HepG2 (cell line): Measurements from ENCODE around the gene TMEM267. TPM values are rescaled to one million over a fixed set of nuclear protein-coding genes. Genes with fewer than 3 reads are reported as not detected.
A peak's percentile ranks its signal among the peaks of the same experiment; 100 is the strongest.

Source experiments
- AGO1 ChIP-seq: fragments of 200-400 bp; formaldehyde crosslinking; IDR thresholded peaks from 2 replicates; pipeline ENCODE4 v1.6.1; 2017; ENCODE audit warnings: mild to moderate bottlenecking, low read depth, low read length, moderate library complexity; ENCODE audit not compliant: poor library complexity, severe bottlenecking
- ATF7-NPFF ChIP-seq: sonication (generic); formaldehyde crosslinking; IDR thresholded peaks from 2 replicates; pipeline ENCODE4 v1.8.1; 2023; ENCODE audit warnings: mild to moderate bottlenecking, low read depth, missing genetic modification reagents, moderate library complexity
- ELF1 ChIP-seq: sonication (generic); formaldehyde crosslinking; IDR thresholded peaks from 2 replicates; pipeline ENCODE4 v1.4.0; 2020; ENCODE audit warnings: missing genetic modification reagents
- HNF1A ChIP-seq, 2 experiments: sonication (generic) in 1 of 2; formaldehyde crosslinking in 1 of 2; IDR thresholded peaks; 2 replicates each; pipeline versions ENCODE4 v1.4.0 to v1.6.1; 2016 to 2020; ENCODE audit warnings: borderline replicate concordance in 1 of 2, low read depth in 1 of 2, mild to moderate bottlenecking in 1 of 2, missing genetic modification reagents in 1 of 2
- IKZF5 ChIP-seq: IDR thresholded peaks from 2 replicates; pipeline ENCODE4 v1.6.1; 2018; ENCODE audit warnings: missing genetic modification reagents, mild to moderate bottlenecking, missing compliant biosample characterization
- KDM5B ChIP-seq: sonication (generic); formaldehyde crosslinking; IDR thresholded peaks from 2 replicates; pipeline ENCODE4 v1.4.0; 2020; ENCODE audit warnings: missing genetic modification reagents, mild to moderate bottlenecking, borderline replicate concordance
- PRMT3 ChIP-seq: sonication (generic); formaldehyde crosslinking; IDR thresholded peaks from 2 replicates; pipeline ENCODE4 v1.8.1; 2022; ENCODE audit warnings: low read depth, mild to moderate bottlenecking, moderate library complexity, missing genetic modification reagents, borderline replicate concordance
- SRF ChIP-seq: IDR thresholded peaks from 2 replicates; pipeline ENCODE4 v1.6.1; 2011; ENCODE audit warnings: mild to moderate bottlenecking, low read depth, low read length, moderate library complexity
- TCF7L2 ChIP-seq: IDR thresholded peaks from 2 replicates; pipeline ENCODE4 v1.6.1; 2011; ENCODE audit warnings: mild to moderate bottlenecking, low read depth, low read length, moderate library complexity
- TFDP1 ChIP-seq: IDR thresholded peaks from 2 replicates; pipeline ENCODE4 v1.6.1; 2016; ENCODE audit warnings: missing compliant biosample characterization, missing genetic modification reagents, borderline replicate concordance
- ZBTB46 ChIP-seq: sonication (generic); formaldehyde crosslinking; IDR thresholded peaks from 2 replicates; pipeline ENCODE4 v1.4.0; 2020; ENCODE audit warnings: mild to moderate bottlenecking, missing genetic modification reagents, borderline replicate concordance
- ZNF280D ChIP-seq: sonication (generic); formaldehyde crosslinking; IDR thresholded peaks from 2 replicates; pipeline ENCODE4 v1.5.1; 2020; ENCODE audit warnings: mild to moderate bottlenecking, missing genetic modification reagents
- ZNF691 ChIP-seq: sonication (generic); formaldehyde crosslinking; IDR thresholded peaks from 2 replicates; pipeline ENCODE4 v1.4.0; 2020; ENCODE audit warnings: missing genetic modification reagents, low read depth, mild to moderate bottlenecking, borderline replicate concordance
- ZSCAN29 ChIP-seq: sonication (generic); formaldehyde crosslinking; conservative IDR thresholded peaks from 2 replicates; pipeline ENCODE4 v1.4.0; 2020; ENCODE audit warnings: mild to moderate bottlenecking, missing genetic modification reagents
- polyA plus RNA-seq, 8 experiments: library from polyadenylated mRNA; depleted of rRNA in 3 of 8; stranded (reverse) in 7 of 8; unstranded in 1 of 8; fragments of >200 nt; fragmentation: Illumina TruSeq in 4 of 8; extraction: Trizol in 4 of 8; gene quantifications; 2 replicates each; pipeline versions ENCODE4 v1.2.1 to v1.2.3, GENCODE V29; 2011 to 2016; ENCODE audit warnings: low read depth in 4 of 8, missing spikeins in 1 of 8, mixed read lengths in 1 of 8; ENCODE audit not compliant: insufficient read depth in 1 of 8
- total RNA-seq, 5 experiments: library from RNA; depleted of rRNA; stranded (reverse); fragments of >200 nt; fragmentation: Illumina TruSeq; extraction: Trizol; gene quantifications; 2 replicates each; pipeline ENCODE4 v1.2.3, GENCODE V29; 2016; ENCODE audit warnings: low read depth in 1 of 5

The TMEM267 gene
- total and polyA plus RNA-seq, 2 of the 13 experiments (the other 11 are each of a cell fraction or from before 2014, with no cell fraction given): 8.9 to 12.6 TPM

GRCh38 chr5:43484106-43484849 lies 613 bp upstream of the TMEM267 start (continued):
- no peak for TF ChIP-seq ZNF691
- TF ChIP-seq KDM5B: 0 out of 2 replicates have a peak, but pooled peaks have one; percentile 22
- TF ChIP-seq ELF1: peak; percentile 73
- TF ChIP-seq ATF7-NPFF (CRISPR knock-in tag): no peak
- no peak for TF ChIP-seq TFDP1 (CRISPR knock-in tag)
- no peak for TF ChIP-seq ZSCAN29 (CRISPR knock-in tag)
- TF ChIP-seq AGO1: no peak
- no peak for TF ChIP-seq TCF7L2
- peak; percentile 63; the same call in 1 of the 2 replicates for TF ChIP-seq IKZF5 (CRISPR knock-in tag)
- no peak for TF ChIP-seq HNF1A (IDR thresholded peaks at IDR 0.05; ENCODE audit: low read depth)
- TF ChIP-seq HNF1A (CRISPR knock-in tag; IDR thresholded peaks at IDR 0.05; ENCODE audit: borderline replicate concordance): peak; percentile 11; the same call in 1 of the 2 replicates
- no peak for TF ChIP-seq PRMT3
- TF ChIP-seq ZNF280D (CRISPR knock-in tag): no peak; the same call in 1 of the 2 replicates
- no peak for TF ChIP-seq ZBTB46 (CRISPR knock-in tag)
- TF ChIP-seq SRF: no peak
